Measurements from ENCODE around the gene NANOS3. TPM values are rescaled to one million over a fixed set of nuclear protein-coding genes. Genes with fewer than 3 reads are reported as not detected.
"Not testable (repeated sequence)": the region's sequence is repeated elsewhere in the genome, so short reads cannot be mapped to it uniquely, and the experiment has no call there.

The NANOS3 gene
- total and polyA plus RNA-seq, 2 of the 13 experiments (the other 11 are each of a cell fraction or from before 2014, with no cell fraction given) = 0.21 TPM; not detected in 1

- WGBS (ENCODE audit: low lambda C conversion rate) = 43% methylated on average over 5 of the region's 5 CpGs
- FAIRE-seq; H2AFZ ChIP-seq (ENCODE audit: low read length); H3K9me3 ChIP-seq (ENCODE audit: low read length); H4K20me1 ChIP-seq (ENCODE audit: insufficient read depth, low read length); BruUV-seq (replicated peaks); H3K79me2 ChIP-seq (ENCODE audit: insufficient read depth, low read length); ATAC-seq; H3K36me3 ChIP-seq (replicated peaks in 1 of 2; ENCODE audit: control insufficient read depth in 1 of 2, insufficient read depth in 2 of 2, low read length in 2 of 2); intact Hi-C loops (cut with micrococcal nuclease; ENCODE audit: unreplicated experiment); DNase-seq (ENCODE audit: low spot score); H3K27me3 ChIP-seq (ENCODE audit: control insufficient read depth in 1 of 2, insufficient read depth in 2 of 2, low read length in 2 of 2); in situ Hi-C loops (cut with HindIII; ENCODE audit: extremely low pct_ligation_motif_present, low pct_unique_long_range_greater_than_20kb): not testable (repeated sequence)
- ChIA-PET CTCF (ENCODE audit: low intra/inter-chr PET ratio, low total read pairs) (interaction anchor here (1.2 kb wide), 1 partner anchor 11 kb away, joined by 5 read pairs; no protein-coding TSS in a partner anchor), POLR2A (interaction anchor here (0.7 to 3.3 kb wide), 8 partner anchors 10 to 667 kb away, joined by 3 to 30 read pairs (median 4); partner anchors contain the start of genes C19orf53, DNAJB1, MRI1 and ZSWIM4)
- Histone ChIP-seq H3K4me2 (ENCODE audit: low read depth, low read length) (peak overlapping the region; percentile 100), H3K4me1 (ENCODE audit: insufficient read depth, low read length) (peaks cover 64% of the 10 kb centered on the region), H3K27ac (ENCODE audit: extremely low read length, insufficient read depth, low read length) (peak overlapping the region; percentile 96), H3K9ac (ENCODE audit: insufficient read depth, low read depth, low read length) (peak overlapping the region; percentile 100), H3K4me3 (replicated peaks in 1 of 3; ENCODE audit: insufficient read depth in 1 of 3, low read depth in 2 of 3, low read length in 3 of 3) (peak overlapping the region; percentile 44 to 68 (median 45); a peak in 5 of 6 replicates)
- 0 out of 2 replicates have a peak, but pooled peaks have one; percentile 31 for TF ChIP-seq TAF1 (CRISPR knock-in tag; IDR thresholded peaks at IDR 0.05)
- TF ChIP-seq AGO2 (optimal IDR thresholded peaks at IDR 0.05; ENCODE audit: low read depth, low read length) = peak; percentile 2
Measured at GRCh38 chr19:13851734-13852114, 25.2 kb upstream of the NANOS3 start.

DNA sequence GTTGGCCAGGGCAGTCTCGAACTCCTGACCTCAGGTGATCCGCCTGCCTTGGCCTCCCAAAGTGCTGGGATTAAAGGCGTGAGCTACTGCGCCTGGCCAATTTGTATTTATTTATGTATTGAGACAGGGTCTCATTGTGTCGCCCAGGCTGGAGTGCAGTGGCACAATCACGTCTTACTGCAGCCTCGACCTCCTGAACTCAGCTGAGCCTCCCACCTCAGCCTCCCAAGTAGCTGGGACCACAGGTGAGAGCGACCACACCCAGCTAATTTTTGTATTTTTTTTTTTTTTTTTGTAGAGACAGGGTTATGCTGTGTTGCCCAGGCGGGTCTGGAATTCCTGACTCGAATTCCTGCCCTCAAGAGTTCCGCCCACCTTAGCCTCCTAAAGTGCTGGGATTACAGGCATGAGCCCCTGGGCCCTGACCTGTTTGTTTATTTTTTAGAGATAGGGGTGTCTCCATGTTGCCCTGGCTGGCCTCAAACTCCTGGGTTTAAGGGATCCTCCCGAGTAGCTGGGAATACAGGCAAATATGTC, 24.7 kb upstream of the NANOS3 start:
- Histone ChIP-seq H3K4me2 (ENCODE audit: low read depth, low read length) (peak overlapping the region; percentile 16; the same call in 1 of the 2 replicates), H3K4me1 (ENCODE audit: insufficient read depth, low read length) (peaks cover 61% of the 10 kb centered on the region)
- ChIA-PET CTCF (ENCODE audit: low intra/inter-chr PET ratio, low total read pairs) (interaction anchor here (1.2 kb wide), 1 partner anchor 10 kb away, joined by 5 read pairs; no protein-coding TSS in a partner anchor), POLR2A (interaction anchor here (2.2 to 3.3 kb wide), 2 partner anchors 10 to 104 kb away, joined by 11 to 30 read pairs; a partner anchor contains a TSS)
- H4K20me1 ChIP-seq (ENCODE audit: insufficient read depth, low read length); H3K9me3 ChIP-seq (ENCODE audit: low read length); in situ Hi-C loops (cut with HindIII; ENCODE audit: extremely low pct_ligation_motif_present, low pct_unique_long_range_greater_than_20kb); intact Hi-C loops (cut with micrococcal nuclease; ENCODE audit: unreplicated experiment); H3K36me3 ChIP-seq (replicated peaks in 1 of 2; ENCODE audit: control insufficient read depth in 1 of 2, insufficient read depth in 2 of 2, low read length in 2 of 2); H2AFZ ChIP-seq (ENCODE audit: low read length); BruUV-seq (replicated peaks); H3K79me2 ChIP-seq (ENCODE audit: insufficient read depth, low read length); H3K27ac ChIP-seq (ENCODE audit: extremely low read length, insufficient read depth, low read length); H3K4me3 ChIP-seq (replicated peaks in 1 of 3; ENCODE audit: insufficient read depth in 1 of 3, low read depth in 2 of 3, low read length in 3 of 3); ATAC-seq; H3K9ac ChIP-seq (ENCODE audit: insufficient read depth, low read depth, low read length); H3K27me3 ChIP-seq (ENCODE audit: control insufficient read depth in 1 of 2, insufficient read depth in 2 of 2, low read length in 2 of 2); FAIRE-seq: not testable (repeated sequence)
- DNase-seq (ENCODE audit: low spot score) = peak; percentile 71
- whole genome bisulfite sequencing (ENCODE audit: low lambda C conversion rate) = 30% methylated on average over 11 of the region's 12 CpGs
- TF ChIP-seq ZMYM2 (CRISPR knock-in tag; IDR thresholded peaks at IDR 0.05) = 0 out of 2 replicates have a peak, but pooled peaks have one; percentile 45
- TF ChIP-seq ZNF770 (CRISPR knock-in tag; IDR thresholded peaks at IDR 0.05) = peak; percentile 95
- TF ChIP-seq ZMYM3 (CRISPR knock-in tag; IDR thresholded peaks at IDR 0.05) = 0 out of 2 replicates have a peak, but pooled peaks have one; percentile 36
- peak; percentile 71 for TF ChIP-seq SP5 (CRISPR knock-in tag; IDR thresholded peaks at IDR 0.05; ENCODE audit: borderline replicate concordance, low read depth)

Data from HepG2 (cell line).